GM19467 (cell line): Measurements from ENCODE around the gene TTLL5.

Source experiments
- ATAC-seq: cut with Tn5 transposase; IDR thresholded peaks from one replicate; pipeline ENCODE4 v1.9.1; 2021; ENCODE audit warnings: mild to moderate bottlenecking, moderate library complexity; ENCODE audit not compliant: unreplicated experiment

Gene TTLL5

GRCh38 chr14:75981426-75982265 is 320.6 kb downstream of the TTLL5 start, which contains the start of gene TGFB3:
Gene TGFB3 (minus strand): TSS chr14:75981995. CDS start chr14:75980893, 1,102 bp downstream.
- peak; percentile 33 for ATAC-seq

DNA sequence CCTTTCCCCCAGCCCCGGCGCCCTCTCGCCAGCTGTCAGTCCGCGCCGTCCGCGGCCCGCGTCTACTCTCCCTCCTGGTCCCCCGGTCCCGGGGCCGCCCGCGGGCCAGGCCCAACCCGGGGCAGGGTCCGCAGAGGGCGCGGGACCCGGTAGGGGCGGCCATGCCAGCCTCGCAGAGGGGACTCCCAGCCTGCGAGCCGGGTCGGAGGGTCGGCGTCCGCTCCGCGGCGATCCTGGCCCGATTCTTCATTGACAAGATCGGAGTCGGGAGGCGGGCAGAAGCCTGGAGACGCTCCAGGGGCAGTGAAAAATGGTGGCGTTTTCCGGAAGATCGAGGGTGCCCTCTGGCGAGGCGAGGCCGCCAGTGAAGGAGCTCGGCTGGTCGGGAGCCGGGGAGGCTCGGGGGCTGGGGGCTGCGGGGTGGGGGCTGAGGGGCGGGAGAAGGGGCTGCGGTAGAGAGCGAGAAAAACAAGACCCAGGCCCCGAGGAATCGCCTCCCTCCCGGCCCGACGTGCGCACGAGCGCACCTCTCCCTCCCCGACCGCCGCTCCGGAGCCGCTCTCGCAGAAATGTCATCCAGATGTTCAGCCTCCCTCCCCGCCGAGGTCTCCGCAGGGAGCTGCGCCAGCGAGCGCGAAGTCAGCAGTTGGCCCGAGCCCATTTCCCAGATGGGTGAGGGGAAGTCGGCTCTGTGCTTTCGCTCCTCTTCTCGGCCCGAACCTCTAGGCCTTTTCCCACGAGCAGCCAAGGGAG is 321.4 kb downstream of the TTLL5 start:
- ATAC-seq: no peak

- no peak for ATAC-seq
These were observed 321.9 kb downstream of the TTLL5 start for GRCh38 chr14:75983019-75983358.

GRCh38 chr14:75984674-75985073 is 323.6 kb downstream of the TTLL5 start:
- ATAC-seq: no peak

DNA sequence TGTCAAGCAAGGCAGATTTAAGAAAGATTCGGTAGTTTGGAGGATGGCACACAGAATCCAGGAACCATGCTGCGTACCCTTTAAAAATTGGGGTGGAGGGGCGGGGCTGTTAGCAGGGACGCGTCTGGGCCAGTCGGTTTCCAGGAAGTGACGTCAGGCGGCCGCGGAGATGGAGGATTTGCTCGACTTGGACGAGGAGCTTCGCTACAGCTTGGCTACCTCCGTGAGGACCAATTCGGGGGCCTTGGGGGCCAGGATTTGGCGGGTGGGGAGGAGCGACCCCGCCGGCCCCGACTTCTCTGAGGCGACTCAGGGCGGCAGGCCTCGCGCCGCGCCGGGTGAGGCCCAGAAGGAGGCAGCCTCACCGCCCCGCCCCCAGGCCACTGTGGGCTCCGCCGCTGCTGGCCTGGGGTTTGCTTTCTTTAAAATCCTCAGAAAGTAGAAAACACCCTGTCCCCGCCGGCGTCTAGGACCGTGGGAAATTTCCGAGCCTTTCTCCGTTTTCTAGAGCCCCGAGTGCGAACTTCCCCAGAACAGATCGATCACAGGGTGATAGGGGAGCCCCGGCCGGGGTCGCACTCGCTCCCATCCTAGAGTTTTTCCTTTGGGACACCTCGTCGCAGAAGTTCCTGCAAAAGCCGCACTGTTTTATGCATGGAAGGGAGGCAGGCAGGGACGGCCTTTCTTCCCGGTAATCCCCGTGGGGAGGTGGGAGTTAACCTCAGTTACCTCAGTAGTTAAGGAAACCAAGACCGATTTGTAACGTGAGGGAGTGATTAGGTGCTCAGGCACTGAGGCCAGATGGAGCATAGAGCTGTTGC is 324.8 kb downstream of the TTLL5 start, which contains the start of gene IFT43:
IFT43 (plus strand) TSS at position 146 of the 821 bp plus-strand sequence; CDS start at position 170, 24 bp downstream.
- ATAC-seq: peak; percentile 68

GRCh38 chr14:75986439-75986765 is 325.4 kb downstream of the TTLL5 start:
- no peak for ATAC-seq

DNA sequence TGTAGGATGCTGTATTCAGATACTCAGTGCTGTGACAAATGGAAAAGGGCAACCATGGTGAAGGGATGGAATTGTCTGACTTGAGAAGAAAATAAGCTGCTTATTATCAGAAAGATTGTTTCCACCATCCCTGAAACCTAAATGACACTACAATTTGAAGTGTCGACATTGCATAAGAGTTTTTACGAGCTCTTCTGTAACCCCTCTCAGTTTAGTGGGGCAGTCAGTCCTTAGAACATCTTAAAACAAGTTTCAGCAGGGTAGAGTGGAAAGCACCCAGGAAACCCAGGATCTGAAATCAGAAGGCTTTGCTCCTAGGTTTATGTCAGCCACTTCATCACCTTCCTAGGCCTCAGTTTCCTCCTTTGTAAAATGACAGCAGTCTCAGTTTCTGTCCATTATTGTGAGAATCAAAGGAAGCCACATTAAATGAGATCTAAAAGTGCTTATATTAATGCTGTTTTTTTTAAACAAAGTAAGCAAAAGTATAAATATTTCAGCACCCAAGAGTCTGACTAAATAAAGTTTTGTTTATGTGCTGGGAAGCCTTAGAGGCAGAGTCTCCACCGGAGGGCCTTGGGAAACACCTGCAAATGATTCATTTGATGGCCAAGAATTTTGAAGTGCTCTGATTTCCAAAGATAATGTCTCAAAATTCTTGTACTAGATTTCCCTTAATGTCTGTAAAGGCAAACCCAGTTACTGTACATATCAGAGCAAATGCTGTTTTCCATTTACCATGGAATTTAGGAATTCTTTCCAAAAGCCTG is 326.3 kb downstream of the TTLL5 start:
- no peak for ATAC-seq

DNA sequence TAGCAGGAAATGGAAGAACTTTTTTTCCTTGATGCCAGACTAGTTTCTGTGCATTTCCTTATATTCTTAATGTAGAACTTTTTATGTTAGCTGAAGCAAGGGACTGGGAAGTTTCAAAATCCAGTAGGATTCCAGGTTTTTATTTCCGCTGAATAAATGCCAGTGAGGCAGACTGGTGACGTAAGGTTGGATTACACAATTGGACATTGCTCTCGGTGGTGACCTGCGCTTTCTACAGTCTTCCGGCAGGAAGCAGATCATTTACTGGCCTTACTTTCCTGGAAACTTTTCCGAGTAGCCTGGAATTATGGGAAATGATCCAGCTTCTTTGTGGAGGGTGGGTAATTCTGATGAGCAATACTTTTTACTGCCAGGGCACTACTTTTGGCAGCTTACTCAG is 328.1 kb downstream of the TTLL5 start:
- no peak for ATAC-seq

DNA sequence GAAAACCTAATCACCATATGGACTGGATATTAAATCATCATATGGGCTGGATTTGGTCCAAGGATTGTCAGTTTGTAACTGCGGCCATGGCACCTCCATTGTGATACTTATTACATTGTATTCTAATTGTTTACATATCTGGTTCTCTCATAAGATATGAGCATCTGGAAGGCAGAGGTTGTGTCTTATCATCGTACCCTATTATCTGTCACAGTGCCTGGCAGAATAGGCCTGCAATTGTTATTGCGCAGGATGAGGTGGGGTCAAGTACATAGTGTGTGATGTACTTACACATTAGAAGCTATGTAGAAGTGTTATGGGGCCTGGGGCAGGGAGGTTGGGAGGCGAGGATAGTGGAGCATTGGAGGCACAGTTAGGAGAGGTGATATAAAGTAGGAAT is 329.3 kb downstream of the TTLL5 start:
- ATAC-seq: no peak

- ATAC-seq: no peak
These were observed 330.7 kb downstream of the TTLL5 start for GRCh38 chr14:75991753-75992152.

- ATAC-seq: no peak
These were observed 332.6 kb downstream of the TTLL5 start for GRCh38 chr14:75993567-75994041.

DNA sequence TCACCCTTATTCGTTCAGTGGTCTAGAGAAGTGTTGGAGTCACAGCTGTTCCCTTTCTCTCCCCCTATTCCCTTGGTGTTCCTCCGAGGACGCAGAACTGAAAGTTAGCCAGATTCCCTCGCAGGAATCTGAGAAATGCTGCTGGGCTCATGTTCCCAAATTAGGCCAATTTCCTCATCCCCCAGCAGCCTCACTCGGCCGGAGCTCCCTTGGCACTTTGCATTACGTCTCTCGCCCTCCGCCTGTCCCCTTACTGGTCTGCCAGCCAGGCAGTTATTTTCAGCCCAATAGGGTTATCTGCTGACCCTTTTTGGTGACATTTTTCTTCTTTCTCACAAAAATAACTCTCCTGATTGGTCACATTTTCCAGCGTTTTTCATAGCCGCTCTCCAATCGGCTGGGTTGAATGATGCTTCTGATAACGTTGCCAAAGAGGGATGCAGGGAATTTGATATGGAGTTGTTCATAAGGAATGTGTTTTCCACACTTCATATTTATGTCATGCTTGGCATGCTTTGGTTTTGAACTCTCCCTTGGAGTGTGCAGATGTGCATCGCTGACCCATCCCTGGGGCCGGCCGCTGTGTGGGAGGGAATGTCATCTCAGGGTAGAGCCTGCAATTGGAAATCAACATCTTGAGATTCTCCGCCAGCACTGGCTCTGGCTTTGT is 334.5 kb downstream of the TTLL5 start:
- ATAC-seq: no peak

DNA sequence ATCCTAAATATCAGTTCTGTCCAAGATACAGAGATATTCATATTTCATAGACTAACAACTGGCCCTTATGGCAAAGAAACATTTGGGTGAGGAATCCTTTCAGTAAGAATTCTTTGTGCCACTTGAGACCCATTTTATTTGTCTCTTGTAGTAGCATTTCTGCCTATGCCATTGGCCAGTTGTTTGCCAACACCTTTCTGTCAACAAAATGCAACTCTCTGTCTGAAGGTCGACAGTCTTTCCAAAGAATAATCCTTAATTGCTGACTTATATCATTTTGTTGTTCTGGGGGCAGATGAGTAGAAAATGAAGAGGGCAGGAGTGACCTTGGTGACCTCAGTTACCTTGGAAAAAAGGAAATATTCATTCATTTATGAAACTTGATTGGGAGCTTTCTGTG is 335.4 kb downstream of the TTLL5 start:
- ATAC-seq: no peak

- no peak for ATAC-seq
These were observed 338.6 kb downstream of the TTLL5 start for GRCh38 chr14:75999511-76000190.

- no peak for ATAC-seq
These were observed 341.3 kb downstream of the TTLL5 start for GRCh38 chr14:76002383-76002782.
